OCI-LY1 (cell line): Measurements from ENCODE around the gene BFSP1.

Experiments
- H2AFZ ChIP-seq: fragments of 200-600 bp; sonication (generic), shearing (Covaris generic); 2 replicates; pipeline ENCODE4 v1.6.0; 2014; ENCODE audit warnings: antibody characterized with exemption, mild to moderate bottlenecking, low read length
- H3F3A ChIP-seq: fragments of 200-600 bp; sonication (generic), shearing (Covaris generic); 2 replicates; pipeline ENCODE4 v1.6.0; 2014; ENCODE audit warnings: mild to moderate bottlenecking, antibody characterized with exemption, low read length, moderate library complexity; ENCODE audit not compliant: insufficient read depth
- H3K27ac ChIP-seq: fragments of 200-600 bp; sonication (generic); 2 replicates; pipeline ENCODE4 v1.5.1; 2014; ENCODE audit warnings: low read length, mixed run types, mild to moderate bottlenecking, low read depth; ENCODE audit not compliant: poor library complexity, severe bottlenecking
- H3K27me3 ChIP-seq: fragments of 200-600 bp; sonication (generic); 2 replicates; pipeline ENCODE4 v1.6.0; 2014; ENCODE audit warnings: antibody characterized with exemption, mild to moderate bottlenecking, low read length, moderate library complexity; ENCODE audit not compliant: insufficient read depth
- H3K36me3 ChIP-seq: fragments of 200-600 bp; sonication (generic); 2 replicates; pipeline ENCODE4 v1.6.1; 2014; ENCODE audit warnings: mild to moderate bottlenecking, antibody characterized with exemption, low read length, moderate library complexity, mixed read lengths; ENCODE audit not compliant: insufficient read depth
- H3K4me1 ChIP-seq: fragments of 200-600 bp; sonication (generic); 2 replicates; pipeline ENCODE4 v1.5.1; 2014; ENCODE audit warnings: mild to moderate bottlenecking, low read length, moderate library complexity; ENCODE audit not compliant: insufficient read depth, severe bottlenecking
- H3K4me2 ChIP-seq: fragments of 200-600 bp; sonication (generic), shearing (Covaris generic); 2 replicates; pipeline ENCODE4 v1.6.1; 2014; ENCODE audit warnings: low read length
- H3K4me3 ChIP-seq: fragments of 200-600 bp; sonication (generic); 2 replicates; pipeline ENCODE4 v1.5.1; 2014; ENCODE audit warnings: low read length, low read depth, mild to moderate bottlenecking, mixed read lengths; ENCODE audit not compliant: poor library complexity, severe bottlenecking
- H3K79me2 ChIP-seq: fragments of 200-600 bp; shearing (Covaris generic); 2 replicates; pipeline ENCODE4 v1.6.1; 2016; ENCODE audit warnings: mixed run types, low read length, mixed read lengths; ENCODE audit not compliant: insufficient read depth
- H3K9ac ChIP-seq: fragments of 200-600 bp; sonication (generic), shearing (Covaris generic); 2 replicates; pipeline ENCODE4 v1.6.1; 2014; ENCODE audit warnings: mild to moderate bottlenecking, low read length, mixed read lengths
- H3K9me2 ChIP-seq: fragments of 200-600 bp; sonication (generic), shearing (Covaris generic); 2 replicates; pipeline ENCODE4 v1.6.1; 2014; ENCODE audit warnings: low read depth, mild to moderate bottlenecking, low read length, mixed read lengths
- H3K9me3 ChIP-seq: fragments of 200-600 bp; shearing (Covaris generic); 2 replicates; pipeline ENCODE4 v1.6.1; 2014; ENCODE audit warnings: low read length, mixed read lengths
- H4K20me1 ChIP-seq: fragments of 200-600 bp; sonication (generic), shearing (Covaris generic); 2 replicates; pipeline ENCODE4 v1.6.0; 2016; ENCODE audit warnings: mild to moderate bottlenecking, low read length; ENCODE audit not compliant: insufficient read depth
- CTCF ChIP-seq: fragments of 200-600 bp; sonication (generic), shearing (Covaris generic); IDR thresholded peaks from 2 replicates; pipeline ENCODE4 v1.5.1; 2017; ENCODE audit warnings: mild to moderate bottlenecking, antibody characterized with exemption, low read length, moderate library complexity, mixed read lengths
- EZH2 ChIP-seq: fragments of 200-600 bp; sonication (generic), shearing (Covaris generic); IDR thresholded peaks from 2 replicates; pipeline ENCODE4 v1.8.0; 2017; ENCODE audit warnings: borderline replicate concordance, mixed run types, mild to moderate bottlenecking, antibody characterized with exemption, low read length, moderate library complexity, mixed read lengths

BFSP1 gene

GRCh38 chr20:17465236-17465635 is 65.9 kb downstream of the BFSP1 start:
- no peaks in the 10 kb centered on the region for H3F3A ChIP-seq
- H3K4me1 ChIP-seq = no peaks in the 10 kb centered on the region
- no peaks in the 10 kb centered on the region for H3K36me3 ChIP-seq
- H3K4me2 ChIP-seq = no peak overlapping the region
- H3K4me3 ChIP-seq = no peak overlapping the region
- no peak overlapping the region for H2AFZ ChIP-seq
- no peaks in the 10 kb centered on the region for H4K20me1 ChIP-seq
- no peaks in the 10 kb centered on the region for H3K79me2 ChIP-seq
- no peak for TF ChIP-seq CTCF
- TF ChIP-seq EZH2 = no peak
- no peaks in the 10 kb centered on the region for H3K9me3 ChIP-seq
- no peaks in the 10 kb centered on the region for H3K27me3 ChIP-seq
- no peaks in the 10 kb centered on the region for H3K9me2 ChIP-seq
- no peak overlapping the region for H3K27ac ChIP-seq
- H3K9ac ChIP-seq = no peak overlapping the region

- TF ChIP-seq EZH2 = no peak
- TF ChIP-seq CTCF = no peak
- Histone ChIP-seq H2AFZ (no peak overlapping the region), H3K27me3 (no peaks in the 10 kb centered on the region), H3K9me3 (no peaks in the 10 kb centered on the region), H3K9ac (no peak overlapping the region), H3F3A (no peaks in the 10 kb centered on the region), H3K36me3 (no peaks in the 10 kb centered on the region), H3K4me2 (no peak overlapping the region), H4K20me1 (no peaks in the 10 kb centered on the region), H3K27ac (no peak overlapping the region), H3K4me3 (no peak overlapping the region), H3K9me2 (no peaks in the 10 kb centered on the region), H3K79me2 (no peaks in the 10 kb centered on the region), H3K4me1 (no peaks in the 10 kb centered on the region)
Observed at GRCh38 chr20:17463711-17464110, 67.5 kb downstream of the BFSP1 start.

GRCh38 chr20:17461941-17462340 is 69.2 kb downstream of the BFSP1 start:
- H3K4me2 ChIP-seq = no peak overlapping the region
- H3K27me3 ChIP-seq = no peaks in the 10 kb centered on the region
- no peaks in the 10 kb centered on the region for H3K9me3 ChIP-seq
- no peak for TF ChIP-seq CTCF
- TF ChIP-seq EZH2 = no peak
- no peaks in the 10 kb centered on the region for H3K79me2 ChIP-seq
- no peaks in the 10 kb centered on the region for H3F3A ChIP-seq
- no peak overlapping the region for H2AFZ ChIP-seq
- no peaks in the 10 kb centered on the region for H4K20me1 ChIP-seq
- H3K27ac ChIP-seq = no peak overlapping the region
- no peaks in the 10 kb centered on the region for H3K4me1 ChIP-seq
- no peak overlapping the region for H3K4me3 ChIP-seq
- no peaks in the 10 kb centered on the region for H3K9me2 ChIP-seq
- no peaks in the 10 kb centered on the region for H3K36me3 ChIP-seq
- no peak overlapping the region for H3K9ac ChIP-seq
